ENCODE results near the gene ARL16. TPM values are rescaled to one million over a fixed set of nuclear protein-coding genes. Genes with fewer than 3 reads are reported as not detected.

Gene ARL16
- total RNA-seq, 4 donors from 2014 or later: 18.8 to 28.8 (median 26.9) TPM

DNA sequence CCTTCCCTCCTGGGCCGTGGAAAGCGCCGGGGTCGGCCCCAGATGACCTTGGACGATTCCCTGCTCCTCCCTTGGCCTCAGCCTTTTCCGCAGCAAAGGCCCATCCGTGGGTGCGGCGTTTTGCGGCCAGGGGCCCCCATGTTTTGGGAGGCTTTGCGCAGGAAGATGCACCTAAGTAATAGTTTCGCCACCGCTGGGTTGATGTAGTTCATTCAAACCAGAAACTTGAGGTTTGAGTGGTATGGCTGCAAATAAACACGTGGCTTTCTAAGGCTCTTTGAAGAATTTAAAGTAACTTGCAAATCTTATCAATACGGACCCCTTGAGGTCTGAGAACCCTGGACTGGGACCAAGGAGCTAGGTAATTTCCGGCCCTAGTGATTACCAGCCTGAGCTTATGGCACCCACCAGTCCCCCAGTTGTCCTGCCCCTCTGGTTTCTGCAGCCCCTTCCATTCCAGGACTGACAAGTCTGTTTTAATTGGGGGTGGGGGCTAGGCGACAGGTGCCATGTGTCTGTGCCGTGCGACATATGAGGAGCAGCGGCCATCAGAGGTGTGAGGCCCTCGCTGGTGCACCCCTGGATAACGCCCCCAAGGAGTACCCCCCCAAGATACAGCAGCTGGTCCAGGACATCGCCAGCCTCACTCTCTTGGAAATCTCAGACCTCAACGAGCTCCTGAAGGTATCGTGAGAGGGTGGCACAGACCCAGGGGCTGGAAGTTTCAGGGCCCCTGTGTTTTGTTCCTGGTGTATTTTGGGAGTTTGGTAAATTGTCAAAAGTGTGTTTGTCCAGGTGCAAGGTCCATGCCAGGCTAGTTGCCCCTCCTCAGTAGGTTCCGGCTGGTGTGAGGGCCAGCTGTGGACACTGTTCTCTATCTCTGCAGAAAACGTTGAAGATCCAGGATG lies 20.4 kb upstream of the ARL16 start:
- no peak for DNase-seq (ENCODE audit: low spot score)
- peak; percentile 6 for ATAC-seq (ENCODE audit: low FRiP score)
- TF ChIP-seq, protein P1, sequence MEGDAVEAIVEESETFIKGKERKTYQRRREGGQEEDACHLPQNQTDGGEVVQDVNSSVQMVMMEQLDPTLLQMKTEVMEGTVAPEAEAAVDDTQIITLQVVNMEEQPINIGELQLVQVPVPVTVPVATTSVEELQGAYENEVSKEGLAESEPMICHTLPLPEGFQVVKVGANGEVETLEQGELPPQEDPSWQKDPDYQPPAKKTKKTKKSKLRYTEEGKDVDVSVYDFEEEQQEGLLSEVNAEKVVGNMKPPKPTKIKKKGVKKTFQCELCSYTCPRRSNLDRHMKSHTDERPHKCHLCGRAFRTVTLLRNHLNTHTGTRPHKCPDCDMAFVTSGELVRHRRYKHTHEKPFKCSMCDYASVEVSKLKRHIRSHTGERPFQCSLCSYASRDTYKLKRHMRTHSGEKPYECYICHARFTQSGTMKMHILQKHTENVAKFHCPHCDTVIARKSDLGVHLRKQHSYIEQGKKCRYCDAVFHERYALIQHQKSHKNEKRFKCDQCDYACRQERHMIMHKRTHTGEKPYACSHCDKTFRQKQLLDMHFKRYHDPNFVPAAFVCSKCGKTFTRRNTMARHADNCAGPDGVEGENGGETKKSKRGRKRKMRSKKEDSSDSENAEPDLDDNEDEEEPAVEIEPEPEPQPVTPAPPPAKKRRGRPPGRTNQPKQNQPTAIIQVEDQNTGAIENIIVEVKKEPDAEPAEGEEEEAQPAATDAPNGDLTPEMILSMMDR (IDR thresholded peaks at IDR 0.05): no peak

DNA sequence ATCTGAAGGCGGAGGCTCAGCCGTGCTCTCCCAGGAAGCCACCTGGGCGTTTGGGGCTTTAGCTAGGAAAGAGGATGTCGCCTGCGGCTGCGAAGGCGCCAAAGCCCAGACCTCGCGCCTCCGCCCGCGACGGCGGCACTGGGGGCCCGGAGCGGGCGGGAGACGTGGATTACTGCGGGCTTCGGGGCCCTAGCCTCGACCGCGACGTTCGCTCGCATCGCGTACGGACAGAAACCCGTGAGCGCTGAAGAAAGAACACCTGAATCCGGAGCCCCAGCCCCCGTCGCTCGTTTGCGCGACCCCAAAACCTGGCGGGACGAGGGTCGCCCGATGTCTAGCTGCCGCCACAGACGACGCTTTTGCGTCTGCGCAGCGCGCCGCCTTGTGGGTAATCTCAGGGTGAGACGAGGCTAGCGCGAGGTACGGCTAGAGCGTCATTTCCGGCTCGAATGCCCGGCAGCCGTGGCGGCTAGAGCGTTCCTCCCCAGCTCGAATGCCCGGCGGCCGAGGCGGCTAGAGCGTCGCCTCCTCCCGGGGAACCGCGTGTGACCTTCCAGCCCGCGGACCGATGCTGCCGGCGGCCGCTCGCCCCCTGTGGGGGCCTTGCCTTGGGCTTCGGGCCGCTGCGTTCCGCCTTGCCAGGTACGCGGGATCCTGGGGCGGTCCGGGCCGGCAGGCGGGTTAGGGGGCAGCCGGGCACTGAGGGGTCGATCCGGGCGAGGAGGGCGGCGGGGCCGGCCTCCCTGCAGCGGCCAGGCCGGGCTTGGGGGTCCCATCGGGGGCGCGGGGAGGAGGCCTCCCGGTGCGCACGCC lies 19.5 kb upstream of the ARL16 start, which contains the start of gene MRPL12:
Gene MRPL12 (plus strand): TSS at position 434 of the 813 bp plus-strand sequence. CDS start 135 bp downstream, at position 569.
- ATAC-seq (ENCODE audit: low FRiP score) (peak; percentile 92), DNase-seq (ENCODE audit: low spot score) (peak; percentile 79)
- TF ChIP-seq, protein P1 (IDR thresholded peaks at IDR 0.05): no peak

DNA sequence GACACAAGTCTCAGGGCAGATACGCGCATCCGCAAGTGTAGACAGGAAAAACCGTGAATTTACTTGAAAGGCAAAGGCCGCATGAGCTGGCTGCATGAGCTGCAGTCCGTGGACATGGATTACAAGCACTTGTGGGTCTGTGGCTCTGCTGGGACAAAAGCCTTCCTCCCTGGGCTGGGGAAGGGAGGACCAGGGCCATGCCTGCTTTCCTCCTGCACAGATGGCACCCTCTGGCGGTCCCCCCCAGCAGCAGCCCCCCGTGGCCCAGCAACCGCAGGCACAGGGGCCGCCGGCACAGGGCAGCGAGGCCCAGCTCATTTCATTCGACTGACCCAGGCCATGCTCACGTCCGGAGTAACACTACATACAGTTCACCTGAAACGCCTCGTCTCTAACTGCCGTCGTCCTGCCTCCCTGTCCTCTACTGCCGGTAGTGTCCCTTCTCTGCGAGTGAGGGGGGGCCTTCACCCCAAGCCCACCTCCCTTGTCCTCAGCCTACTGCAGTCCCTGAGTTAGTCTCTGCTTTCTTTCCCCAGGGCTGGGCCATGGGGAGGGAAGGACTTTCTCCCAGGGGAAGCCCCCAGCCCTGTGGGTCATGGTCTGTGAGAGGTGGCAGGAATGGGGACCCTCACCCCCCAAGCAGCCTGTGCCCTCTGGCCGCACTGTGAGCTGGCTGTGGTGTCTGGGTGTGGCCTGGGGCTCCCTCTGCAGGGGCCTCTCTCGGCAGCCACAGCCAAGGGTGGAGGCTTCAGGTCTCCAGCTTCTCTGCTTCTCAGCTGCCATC lies 17.9 kb upstream of the ARL16 start:
- TF ChIP-seq, protein P1 (IDR thresholded peaks at IDR 0.05): no peak
- no peak for ATAC-seq (ENCODE audit: low FRiP score)
- DNase-seq (ENCODE audit: low spot score): no peak

DNA sequence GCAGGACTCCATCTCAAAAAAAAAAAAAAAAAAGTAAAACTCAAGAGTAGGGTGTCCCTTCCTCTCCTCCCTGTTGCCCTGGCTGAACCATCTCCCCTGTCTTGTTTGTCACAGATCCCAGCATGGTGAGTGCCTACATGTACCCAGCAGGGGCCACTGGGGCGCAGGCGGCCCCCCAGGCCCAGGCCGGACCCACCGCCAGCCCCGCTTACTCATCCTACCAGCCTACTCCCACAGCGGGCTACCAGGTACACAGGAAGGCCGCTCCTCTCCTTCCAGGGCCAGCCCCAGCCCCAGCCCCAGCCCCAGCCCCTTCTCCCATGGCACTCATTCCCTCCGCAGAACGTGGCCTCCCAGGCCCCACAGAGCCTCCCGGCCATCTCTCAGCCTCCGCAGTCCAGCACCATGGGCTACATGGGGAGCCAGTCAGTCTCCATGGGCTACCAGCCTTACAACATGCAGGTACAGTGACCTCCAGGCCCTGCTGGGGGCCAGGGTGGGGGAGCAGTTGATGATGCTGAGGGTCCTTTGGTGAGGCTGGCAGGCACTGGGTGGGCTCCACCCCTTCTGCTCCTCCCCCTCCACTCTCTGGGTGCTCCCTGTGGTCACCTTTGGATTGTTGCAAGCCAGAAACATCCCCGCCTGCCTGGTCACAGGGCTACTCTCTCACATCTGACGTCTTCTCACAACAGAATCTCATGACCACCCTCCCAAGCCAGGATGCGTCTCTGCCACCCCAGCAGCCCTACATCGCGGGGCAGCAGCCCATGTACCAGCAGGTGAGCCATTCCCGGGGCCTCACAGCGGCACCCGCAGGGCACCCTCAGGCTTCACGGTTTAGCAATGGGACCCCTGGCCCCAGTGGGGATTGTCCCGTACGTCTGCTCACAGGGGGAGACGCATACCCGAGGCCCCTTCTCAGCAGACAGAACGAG lies 17.0 kb upstream of the ARL16 start:
- ATAC-seq (ENCODE audit: low FRiP score) (no peak), DNase-seq (ENCODE audit: low spot score) (no peak)
- TF ChIP-seq, protein P1 (IDR thresholded peaks at IDR 0.05): no peak

DNA sequence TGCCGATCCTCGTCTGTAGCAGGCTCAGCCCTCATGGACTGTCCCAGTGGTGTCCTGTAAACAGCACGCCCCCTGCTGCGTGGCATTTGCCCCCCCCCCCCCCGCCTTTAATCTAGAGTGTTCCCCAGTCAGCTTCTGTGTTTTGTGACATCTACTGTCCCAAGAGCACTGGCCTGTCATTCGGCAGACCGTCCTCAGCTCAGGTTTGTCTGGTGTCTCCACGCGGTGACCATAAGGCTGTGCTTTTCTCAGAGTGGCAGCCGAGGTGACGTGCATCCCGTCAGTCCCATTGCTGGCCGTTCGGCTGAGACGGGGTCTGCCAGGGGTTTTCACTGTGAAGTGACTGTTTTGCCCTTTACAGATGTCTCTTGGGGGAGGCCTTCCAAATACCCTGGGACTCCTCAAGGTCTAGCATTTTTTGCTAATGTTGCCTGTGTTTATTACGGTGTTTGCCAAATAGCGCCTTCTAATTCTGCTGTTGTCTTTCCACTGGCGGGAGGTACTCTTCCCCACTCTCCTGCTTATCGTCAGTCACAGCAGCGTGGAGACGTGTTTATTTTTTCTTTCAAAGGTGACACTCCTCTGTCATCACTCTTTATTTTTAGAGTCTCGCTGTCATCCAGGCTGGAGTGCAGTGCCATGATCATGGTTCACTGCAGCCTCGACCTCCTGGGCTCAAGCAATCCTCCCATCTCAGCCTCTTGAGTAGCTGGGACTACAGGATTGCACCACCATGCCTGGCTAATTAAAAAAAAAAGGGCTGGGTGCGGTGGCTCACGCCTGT lies 13.9 kb upstream of the ARL16 start:
- TF ChIP-seq, protein P1 (IDR thresholded peaks at IDR 0.05): no peak
- DNase-seq (ENCODE audit: low spot score): no peak
- no peak for ATAC-seq (ENCODE audit: low FRiP score)

Data from omental fat pad (tissue), 4 donors.